Measurements from ENCODE around the gene ACTMAP. TPM values are rescaled to one million over a fixed set of nuclear protein-coding genes. Genes with fewer than 3 reads are reported as not detected.
A peak's percentile ranks its signal among the peaks of the same experiment; 100 is the strongest.

The ACTMAP gene
- polyA plus RNA-seq, 1 of the 3 experiments (the other 2 are of a cell fraction), result 6.4 TPM

DNA sequence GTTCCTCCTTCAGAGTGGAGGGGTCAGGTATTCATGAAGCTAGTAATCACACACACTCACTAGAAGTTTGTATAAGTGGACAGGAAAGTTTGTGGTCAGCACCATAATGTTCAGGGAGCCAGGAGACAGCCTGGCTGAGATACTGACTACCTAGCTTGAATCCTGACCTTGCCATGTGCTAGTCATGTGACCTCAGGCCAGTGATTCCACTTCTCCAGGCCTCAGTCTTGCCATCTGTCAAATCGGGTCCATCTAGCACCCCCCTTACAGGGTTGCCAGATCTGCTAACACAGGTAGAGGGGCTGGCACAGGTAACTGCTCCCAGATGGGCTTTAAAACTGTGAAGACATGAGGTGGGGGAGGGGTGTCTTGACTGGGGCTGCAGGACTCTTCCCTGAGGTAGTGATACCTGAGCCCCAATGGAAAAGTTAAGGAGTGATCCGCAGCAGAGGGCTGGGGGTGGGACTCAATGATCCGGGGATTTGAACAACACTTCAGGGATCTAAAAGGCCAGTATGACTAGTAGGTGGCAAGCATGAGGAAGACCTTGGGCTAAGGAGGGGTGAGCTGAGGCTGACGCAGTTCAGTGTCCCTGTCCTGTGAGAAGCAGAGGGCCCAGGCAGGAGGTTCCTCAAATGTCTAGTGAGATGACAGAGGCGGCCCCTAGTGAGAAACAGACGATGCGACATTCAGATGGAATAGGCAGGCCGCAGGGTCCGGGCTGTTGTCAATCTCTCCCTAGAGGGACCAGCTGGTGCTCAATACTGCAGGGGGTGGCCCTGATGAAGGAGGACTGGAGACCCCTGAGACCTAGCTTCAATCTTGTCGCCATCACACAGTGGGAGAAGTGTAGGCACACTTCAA lies 8.5 kb downstream of the ACTMAP start:
- Histone ChIP-seq H3K27me3 (ENCODE audit: insufficient read depth) (no peaks in the 10 kb centered on the region), H3K4me2 (no peak overlapping the region), H2AFZ (ENCODE audit: low read depth) (no peak overlapping the region), H4K20me1 (ENCODE audit: insufficient read depth) (no peaks in the 10 kb centered on the region), H3F3A (replicated peaks; ENCODE audit: insufficient read depth) (no peaks in the 10 kb centered on the region), H3K9me3 (no peaks in the 10 kb centered on the region), H3K36me3 (replicated peaks in 1 of 2; ENCODE audit: control insufficient read depth in 1 of 2, insufficient read depth in 2 of 2, low read length in 1 of 2) (peaks cover 6 to 9% of the 10 kb centered on the region in 2 experiments), H3K4me3 (ENCODE audit: low read depth in 2 of 2, low read length in 1 of 2) (no peak overlapping the region), H3K27ac (ENCODE audit: low read depth in 2 of 2, low read length in 1 of 2) (no peak overlapping the region), H3K79me2 (ENCODE audit: insufficient read depth) (no peaks in the 10 kb centered on the region), H3K4me1 (ENCODE audit: control insufficient read depth in 1 of 2, insufficient read depth in 2 of 2, low read depth in 1 of 2, low read length in 1 of 2) (0 out of 4 replicates have a peak, but pooled peaks cover 0 to 4% of the 10 kb centered on the region in 2 experiments), H3K9me2 (no peaks in the 10 kb centered on the region), H3K9ac (no peak overlapping the region)
- WGBS (ENCODE audit: low lambda C conversion rate), result 89% methylated on average over 10 of the region's 10 CpGs
- no peak for DNase-seq
- TF ChIP-seq POLR2AphosphoS5 (IDR thresholded peaks at IDR 0.05; ENCODE audit: low read depth, low read length) (0 out of 2 replicates have a peak, but pooled peaks have one; percentile 2), FOSL2 (IDR thresholded peaks at IDR 0.05; ENCODE audit: borderline replicate concordance, low read depth) (no peak), CHD2 (IDR thresholded peaks at IDR 0.05; ENCODE audit: low read length, partially characterized antibody) (no peak), RXRA (IDR thresholded peaks at IDR 0.05; ENCODE audit: borderline replicate concordance, low read depth) (no peak), ELF1 (IDR thresholded peaks at IDR 0.05) (no peak), MXI1 (IDR thresholded peaks at IDR 0.05; ENCODE audit: low read depth, low read length) (no peak), TCF12 (IDR thresholded peaks at IDR 0.05) (no peak), FOXJ3 (CRISPR knock-in tag; IDR thresholded peaks at IDR 0.05) (no peak), TAF1 (IDR thresholded peaks at IDR 0.05; ENCODE audit: borderline replicate concordance, low read depth, low read length) (no peak)
- TF ChIP-seq, protein P1, sequence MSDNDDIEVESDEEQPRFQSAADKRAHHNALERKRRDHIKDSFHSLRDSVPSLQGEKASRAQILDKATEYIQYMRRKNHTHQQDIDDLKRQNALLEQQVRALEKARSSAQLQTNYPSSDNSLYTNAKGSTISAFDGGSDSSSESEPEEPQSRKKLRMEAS (IDR thresholded peaks at IDR 0.05; ENCODE audit: low read depth), result no peak
- TF ChIP-seq, protein P2, sequence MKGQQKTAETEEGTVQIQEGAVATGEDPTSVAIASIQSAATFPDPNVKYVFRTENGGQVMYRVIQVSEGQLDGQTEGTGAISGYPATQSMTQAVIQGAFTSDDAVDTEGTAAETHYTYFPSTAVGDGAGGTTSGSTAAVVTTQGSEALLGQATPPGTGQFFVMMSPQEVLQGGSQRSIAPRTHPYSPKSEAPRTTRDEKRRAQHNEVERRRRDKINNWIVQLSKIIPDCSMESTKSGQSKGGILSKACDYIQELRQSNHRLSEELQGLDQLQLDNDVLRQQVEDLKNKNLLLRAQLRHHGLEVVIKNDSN (IDR thresholded peaks at IDR 0.05; ENCODE audit: borderline replicate concordance, low read depth), result peak; percentile 36; the same call in 1 of the 2 replicates
- ChIA-PET POLR2A (interaction anchor here (0.8 to 1.3 kb wide), 2 partner anchors 11 to 61 kb away, joined by 3 read pairs; no protein-coding TSS in a partner anchor), CTCF (interaction anchor here (0.8 to 3.3 kb wide), 3 partner anchors 65 to 107 kb away, joined by 3 to 10 read pairs (median 9); no protein-coding TSS in a partner anchor)

DNA sequence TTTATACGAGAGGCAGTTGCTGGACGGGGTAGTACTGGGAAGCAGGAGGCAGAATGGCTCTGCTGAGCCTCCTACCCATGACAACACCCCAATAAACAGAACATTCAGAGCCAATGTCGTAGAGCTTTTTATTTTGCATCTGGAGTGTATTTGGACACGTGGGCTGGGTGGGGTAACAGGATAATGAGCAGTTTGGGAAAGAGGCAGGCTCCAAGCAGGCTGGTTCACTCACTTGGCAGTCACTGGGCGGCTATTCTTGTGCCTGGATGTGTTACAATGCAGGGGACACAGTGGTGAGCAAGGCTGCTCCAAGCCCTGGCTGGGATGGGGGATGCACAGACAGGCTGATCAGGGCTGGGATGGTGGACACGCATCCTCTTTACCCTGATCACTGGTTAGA lies 9.5 kb downstream of the ACTMAP start:
- DNase-seq, result no peak
- Histone ChIP-seq H3K79me2 (ENCODE audit: insufficient read depth) (no peaks in the 10 kb centered on the region), H3K4me3 (ENCODE audit: low read depth in 2 of 2, low read length in 1 of 2) (no peak overlapping the region), H3K27me3 (ENCODE audit: insufficient read depth) (no peaks in the 10 kb centered on the region), H3K9me3 (no peaks in the 10 kb centered on the region), H4K20me1 (ENCODE audit: insufficient read depth) (no peaks in the 10 kb centered on the region), H3F3A (replicated peaks; ENCODE audit: insufficient read depth) (no peaks in the 10 kb centered on the region), H3K4me2 (no peak overlapping the region), H3K9me2 (no peaks in the 10 kb centered on the region), H2AFZ (ENCODE audit: low read depth) (no peak overlapping the region), H3K4me1 (ENCODE audit: control insufficient read depth in 1 of 2, insufficient read depth in 2 of 2, low read depth in 1 of 2, low read length in 1 of 2) (0 out of 4 replicates have a peak, but pooled peaks cover 0 to 4% of the 10 kb centered on the region in 2 experiments), H3K9ac (no peak overlapping the region), H3K27ac (ENCODE audit: low read depth in 2 of 2, low read length in 1 of 2) (no peak overlapping the region), H3K36me3 (replicated peaks in 1 of 2; ENCODE audit: control insufficient read depth in 1 of 2, insufficient read depth in 2 of 2, low read length in 1 of 2) (peaks cover 9% of the 10 kb centered on the region in 2 experiments)
- 91% methylated on average over 6 of the region's 6 CpGs for WGBS (ENCODE audit: low lambda C conversion rate)
- TF ChIP-seq GATA2 (CRISPR knock-in tag; IDR thresholded peaks at IDR 0.05), result no peak
- TF ChIP-seq FOXM1 (IDR thresholded peaks at IDR 0.05; ENCODE audit: low read depth), result no peak
- CTCF ChIA-PET, result interaction anchor here (0.8 kb wide), 1 partner anchor 79 kb away, joined by 3 read pairs; no protein-coding TSS in a partner anchor
- POLR2A ChIA-PET, result interaction anchor here (1.3 kb wide), 1 partner anchor 10 kb away, joined by 3 read pairs; no protein-coding TSS in a partner anchor

Measured in SK-N-SH (cell line).